Activated naive CD4-positive, alpha-beta T cell treated with anti-CD3 and anti-CD28 coated beads, Interleukin-2, amount 50 U/mL, for 24 hours (primary cell): ENCODE data around the gene GATAD2A.
"Not testable (repeated sequence)": the region's sequence is repeated elsewhere in the genome, so short reads cannot be mapped to it uniquely, and the experiment has no call there.

Source experiments
- H3K27ac Mint-ChIP-seq: one replicate; pipeline ENCODE4 v1.8.0; 2021; ENCODE audit warnings: mild to moderate bottlenecking, mixed read lengths
- H3K27me3 Mint-ChIP-seq: one replicate; pipeline ENCODE4 v1.8.0; 2021; ENCODE audit warnings: mixed read lengths
- H3K36me3 Mint-ChIP-seq: one replicate; pipeline ENCODE4 v1.8.0; 2021; ENCODE audit warnings: mixed read lengths
- H3K4me1 Mint-ChIP-seq: one replicate; pipeline ENCODE4 v1.8.0; 2021; ENCODE audit warnings: mixed read lengths
- H3K4me3 Mint-ChIP-seq: one replicate; pipeline ENCODE4 v1.8.0; 2021; ENCODE audit warnings: mild to moderate bottlenecking, mixed read lengths
- H3K9me3 Mint-ChIP-seq: one replicate; pipeline ENCODE4 v1.8.0; 2021; ENCODE audit warnings: mixed read lengths

Gene GATAD2A

GRCh38 chr19:19384486-19384885, 21.0 kb upstream of the GATAD2A start:
- Mint-ChIP-seq H3K4me3 (peak overlapping the region; percentile 92), H3K9me3 (no peaks in the 10 kb centered on the region), H3K4me1 (peaks cover 33% of the 10 kb centered on the region), H3K27me3 (no peaks in the 10 kb centered on the region), H3K36me3 (no peaks in the 10 kb centered on the region), H3K27ac (no peak overlapping the region)

DNA sequence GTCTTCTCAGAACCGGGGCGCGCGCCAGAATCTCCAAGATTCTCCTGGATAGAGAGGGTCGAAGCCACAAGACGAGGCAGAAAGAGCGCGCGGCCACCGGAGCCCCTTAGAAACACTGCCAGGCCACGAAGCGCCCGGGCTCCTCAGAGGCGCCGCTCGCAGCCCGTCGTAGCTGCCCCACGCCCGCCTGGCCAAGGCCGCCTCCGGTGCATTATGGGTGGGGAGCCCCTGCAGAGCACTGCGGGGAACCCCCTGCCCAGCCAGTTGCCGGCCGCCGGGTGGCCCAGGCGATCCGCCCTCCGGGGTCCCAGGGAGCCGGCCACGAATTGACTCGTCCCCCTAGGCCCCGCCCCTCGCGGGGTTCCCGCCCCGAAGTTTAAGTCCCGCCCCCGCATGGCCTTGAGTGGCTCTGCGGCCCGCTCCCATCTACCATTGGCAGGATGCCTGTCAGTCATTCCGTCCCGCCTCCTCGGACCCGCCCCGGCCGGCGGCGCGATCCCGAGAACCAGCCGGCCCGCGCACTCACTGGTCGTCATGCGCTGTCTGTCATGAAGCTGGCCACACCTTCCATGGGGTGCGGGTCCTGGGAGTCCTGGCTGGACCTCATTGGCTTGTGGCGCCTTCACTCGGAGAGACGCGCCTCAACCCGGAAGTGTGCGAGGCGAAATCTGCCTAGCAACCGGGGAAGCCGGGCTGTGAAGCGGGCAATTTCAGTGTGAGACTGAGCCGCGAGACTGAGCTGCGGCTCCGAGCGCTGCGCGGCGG, 20.2 kb upstream of the GATAD2A start:
- H3K4me3 Mint-ChIP-seq = peak overlapping the region; percentile 92
- peak overlapping the region; percentile 90 for H3K27ac Mint-ChIP-seq
- H3K4me1 Mint-ChIP-seq = peaks cover 40% of the 10 kb centered on the region
- no peaks in the 10 kb centered on the region for H3K36me3 Mint-ChIP-seq
- H3K9me3 Mint-ChIP-seq = no peaks in the 10 kb centered on the region
- H3K27me3 Mint-ChIP-seq = no peaks in the 10 kb centered on the region

DNA sequence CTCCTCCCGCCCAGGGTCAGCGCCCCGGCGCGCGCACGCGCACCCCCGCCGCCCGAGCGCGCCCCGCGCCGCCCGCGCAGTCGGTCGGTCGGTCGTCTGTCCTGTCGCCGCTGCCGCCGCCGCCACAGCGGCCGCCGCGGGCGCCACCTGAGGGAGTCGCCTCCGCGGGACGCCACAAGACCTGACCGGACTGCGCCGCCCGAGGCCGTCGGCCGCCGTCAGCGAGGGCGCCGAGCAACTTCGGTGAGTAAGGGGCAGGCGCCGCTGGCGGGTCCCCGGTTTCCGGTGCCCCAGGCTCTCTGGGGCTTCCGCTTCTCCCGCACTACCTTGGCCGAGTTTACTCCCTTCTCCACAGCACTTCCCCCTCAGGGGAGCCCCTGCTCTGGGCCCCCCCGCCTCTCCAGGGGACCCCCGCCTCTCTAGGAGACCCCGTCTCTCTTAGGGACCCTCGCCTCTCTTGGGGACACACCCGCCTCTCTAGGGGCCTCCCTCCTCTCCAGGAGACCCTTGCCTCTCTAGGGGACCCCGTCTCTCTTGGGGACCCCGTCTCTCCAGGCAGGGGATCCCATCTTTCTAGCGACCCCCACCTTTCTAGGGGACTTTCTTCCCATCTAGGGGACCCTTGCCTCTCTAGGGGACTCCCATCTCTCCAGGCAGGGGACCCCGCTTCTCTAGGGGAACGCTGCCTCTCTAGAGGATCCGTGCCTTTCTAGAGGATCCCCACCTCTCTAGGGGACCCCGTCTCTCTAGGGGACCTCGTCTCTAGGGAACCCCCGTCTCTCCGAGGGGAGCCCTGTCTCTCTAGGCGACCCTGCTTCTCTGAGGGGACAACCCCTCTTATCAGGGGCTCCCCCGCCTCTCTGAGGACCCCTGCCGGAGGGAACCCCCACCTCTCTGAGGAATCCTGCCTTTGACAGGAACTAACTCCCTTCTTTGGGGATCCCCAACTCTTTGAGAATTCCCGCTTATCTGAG, 19.3 kb upstream of the GATAD2A start:
- Mint-ChIP-seq H3K4me3 (peak overlapping the region; percentile 96), H3K27me3 (no peaks in the 10 kb centered on the region), H3K36me3 (no peaks in the 10 kb centered on the region), H3K4me1 (peaks cover 49% of the 10 kb centered on the region), H3K9me3 (no peaks in the 10 kb centered on the region), H3K27ac (peak overlapping the region; percentile 81)

- H3K27me3 Mint-ChIP-seq = no peaks in the 10 kb centered on the region
- H3K4me1 Mint-ChIP-seq = peaks cover 54% of the 10 kb centered on the region
- H3K4me3 Mint-ChIP-seq = peak overlapping the region; percentile 96
- no peaks in the 10 kb centered on the region for H3K36me3 Mint-ChIP-seq
- H3K27ac Mint-ChIP-seq = peak overlapping the region; percentile 70
- no peaks in the 10 kb centered on the region for H3K9me3 Mint-ChIP-seq
These were observed 18.4 kb upstream of the GATAD2A start for GRCh38 chr19:19387108-19387507.

DNA sequence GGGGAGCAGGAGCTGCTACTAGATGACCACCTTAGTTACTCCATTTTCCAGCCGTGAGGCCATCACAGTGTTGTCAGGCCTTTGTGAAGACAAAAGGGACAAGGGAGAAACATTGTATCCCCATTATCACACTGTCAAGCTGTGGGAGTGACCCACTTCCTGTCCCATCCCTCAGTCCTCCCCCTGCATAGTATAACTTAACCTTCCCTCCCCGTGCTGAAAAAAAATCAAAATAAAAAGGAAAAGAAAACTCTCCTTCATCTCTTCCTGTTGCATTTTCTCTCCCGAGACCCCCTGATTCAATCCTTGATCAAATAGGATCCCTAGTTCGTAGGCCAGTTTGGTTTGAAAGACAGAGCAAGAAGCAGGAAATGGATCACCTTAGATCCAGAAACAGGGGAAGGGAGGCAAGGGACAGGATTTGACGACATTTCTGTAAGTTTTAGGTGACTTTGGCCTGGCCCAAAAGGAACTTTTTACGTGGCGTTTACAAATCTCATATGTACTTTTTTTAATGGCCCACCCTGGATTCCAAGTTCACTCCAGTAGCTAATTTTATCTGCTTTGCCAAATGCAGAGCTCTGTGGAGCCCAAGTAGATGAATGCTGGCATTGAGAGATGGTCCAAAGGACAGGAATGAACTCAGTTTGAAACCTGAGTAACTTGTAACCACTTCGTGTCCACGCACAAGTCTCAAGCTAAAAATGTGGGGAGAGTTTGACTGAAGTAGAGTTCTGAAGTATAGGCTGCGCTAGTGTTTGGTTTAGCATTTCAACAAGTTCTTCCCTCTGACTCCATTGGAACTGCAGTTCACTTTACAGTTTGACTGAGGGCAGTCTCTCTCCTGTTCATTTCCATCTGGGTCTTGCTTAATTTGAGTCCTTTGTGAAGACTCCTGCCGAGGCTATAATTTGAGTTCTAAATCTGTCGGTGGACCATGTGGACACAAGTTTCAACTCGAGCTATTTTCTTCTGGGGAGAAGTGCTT, 16.6 kb upstream of the GATAD2A start:
- peak overlapping the region; percentile 96 for H3K4me3 Mint-ChIP-seq
- H3K36me3 Mint-ChIP-seq = no peaks in the 10 kb centered on the region
- H3K9me3 Mint-ChIP-seq = no peaks in the 10 kb centered on the region
- peaks cover 62% of the 10 kb centered on the region for H3K4me1 Mint-ChIP-seq
- no peaks in the 10 kb centered on the region for H3K27me3 Mint-ChIP-seq
- peak overlapping the region; percentile 88 for H3K27ac Mint-ChIP-seq

- H3K36me3 Mint-ChIP-seq, H3K27me3 Mint-ChIP-seq, H3K4me3 Mint-ChIP-seq, H3K9me3 Mint-ChIP-seq: not testable (repeated sequence)
- Mint-ChIP-seq H3K4me1 (peaks cover 70% of the 10 kb centered on the region), H3K27ac (peak overlapping the region; percentile 88)
These were observed 15.8 kb upstream of the GATAD2A start for GRCh38 chr19:19389683-19390082.

DNA sequence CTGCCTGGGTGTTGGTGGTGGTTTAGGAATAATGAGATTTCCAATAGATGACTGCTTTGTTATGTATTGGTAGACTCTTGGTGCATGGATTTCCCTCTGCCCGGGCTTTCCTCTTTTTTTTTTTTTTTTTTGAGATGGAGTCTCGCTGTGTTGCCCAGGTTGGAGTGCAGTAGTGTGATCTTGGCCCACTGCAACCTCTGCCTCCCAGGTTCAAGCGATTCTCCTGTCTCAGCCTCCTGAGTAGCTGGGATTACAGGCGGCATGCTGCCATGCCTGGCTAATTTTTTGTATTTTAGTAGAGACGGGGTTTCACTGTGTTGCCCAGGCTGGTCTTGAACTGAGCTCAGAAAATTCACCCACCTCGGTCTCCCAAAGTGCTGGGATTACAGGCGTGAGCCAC, 11.1 kb upstream of the GATAD2A start:
- H3K36me3 Mint-ChIP-seq, H3K27me3 Mint-ChIP-seq, H3K9me3 Mint-ChIP-seq, H3K4me3 Mint-ChIP-seq: not testable (repeated sequence)
- Mint-ChIP-seq H3K4me1 (peaks cover 59% of the 10 kb centered on the region), H3K27ac (peak overlapping the region; percentile 46)

GRCh38 chr19:19399733-19400433, 5.6 kb upstream of the GATAD2A start:
- Mint-ChIP-seq H3K27me3 (no peaks in the 10 kb centered on the region), H3K36me3 (no peaks in the 10 kb centered on the region), H3K27ac (no peak overlapping the region), H3K4me1 (peaks cover 51% of the 10 kb centered on the region), H3K9me3 (no peaks in the 10 kb centered on the region), H3K4me3 (no peak overlapping the region)

DNA sequence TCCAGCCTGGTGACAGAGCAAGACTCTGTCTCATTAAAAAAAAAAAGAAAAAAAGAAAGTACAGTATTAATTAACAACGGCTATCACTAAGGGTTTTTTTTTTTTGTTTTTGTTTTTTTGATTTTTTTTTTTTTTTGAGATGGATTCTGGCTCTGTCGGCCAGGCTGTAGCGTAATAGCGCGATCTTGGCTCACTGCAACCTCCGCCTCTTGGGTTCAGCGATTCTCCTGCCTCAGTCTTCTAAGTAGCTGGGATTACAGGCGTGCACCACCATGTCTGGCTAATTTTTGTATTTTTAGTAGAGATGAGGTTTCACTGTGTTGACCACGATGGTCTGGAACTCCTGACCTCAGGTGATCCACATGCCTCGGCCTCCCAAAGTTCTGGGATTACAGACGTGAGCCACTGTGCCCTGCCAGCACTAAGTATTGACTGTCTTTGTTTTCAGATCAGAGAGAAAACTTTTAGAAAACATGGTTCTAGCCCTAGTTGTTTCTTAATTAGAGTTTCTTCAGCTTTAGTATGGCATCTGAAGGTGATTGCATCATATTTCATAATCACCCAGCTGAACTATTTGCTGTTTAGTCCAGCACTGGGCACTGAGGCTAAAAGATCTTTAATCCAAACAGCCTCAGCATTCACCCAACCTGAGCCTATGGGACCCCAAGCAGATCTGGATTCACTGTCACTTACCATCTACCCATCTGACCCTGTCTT, 2.7 kb upstream of the GATAD2A start:
- Mint-ChIP-seq H3K27me3 (no peaks in the 10 kb centered on the region), H3K36me3 (no peaks in the 10 kb centered on the region), H3K9me3 (no peaks in the 10 kb centered on the region), H3K4me3 (no peak overlapping the region), H3K4me1 (peaks cover 54% of the 10 kb centered on the region), H3K27ac (peak overlapping the region; percentile 83)

DNA sequence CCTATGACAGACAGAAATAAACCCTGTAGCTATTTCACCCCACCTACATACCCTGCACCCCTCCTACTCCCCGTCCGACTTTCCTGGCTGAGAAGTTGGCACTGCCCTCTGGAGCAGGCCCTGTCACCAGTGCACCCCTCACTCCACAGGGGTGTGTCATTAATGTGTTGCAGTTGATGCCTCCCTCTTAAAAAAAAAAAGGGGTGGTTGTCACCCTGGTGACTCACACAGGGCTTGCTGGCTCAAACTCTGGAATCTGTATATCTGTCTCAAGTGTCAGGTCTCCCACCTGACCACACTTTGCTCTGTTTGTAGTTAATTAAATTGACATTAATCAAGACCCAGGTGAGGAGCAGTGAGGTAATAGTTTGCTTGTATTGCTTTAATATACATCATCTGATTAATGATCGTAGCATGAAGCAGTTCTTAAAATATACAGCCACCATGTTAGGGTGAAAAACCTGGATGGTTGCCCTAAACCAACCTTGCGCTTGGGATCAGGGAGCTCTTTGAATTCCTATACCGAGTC, 2.0 kb upstream of the GATAD2A start:
- Mint-ChIP-seq H3K36me3 (no peaks in the 10 kb centered on the region), H3K4me3 (peak overlapping the region; percentile 42), H3K4me1 (peaks cover 60% of the 10 kb centered on the region), H3K27ac (peak overlapping the region; percentile 83), H3K9me3 (no peaks in the 10 kb centered on the region), H3K27me3 (no peaks in the 10 kb centered on the region)

DNA sequence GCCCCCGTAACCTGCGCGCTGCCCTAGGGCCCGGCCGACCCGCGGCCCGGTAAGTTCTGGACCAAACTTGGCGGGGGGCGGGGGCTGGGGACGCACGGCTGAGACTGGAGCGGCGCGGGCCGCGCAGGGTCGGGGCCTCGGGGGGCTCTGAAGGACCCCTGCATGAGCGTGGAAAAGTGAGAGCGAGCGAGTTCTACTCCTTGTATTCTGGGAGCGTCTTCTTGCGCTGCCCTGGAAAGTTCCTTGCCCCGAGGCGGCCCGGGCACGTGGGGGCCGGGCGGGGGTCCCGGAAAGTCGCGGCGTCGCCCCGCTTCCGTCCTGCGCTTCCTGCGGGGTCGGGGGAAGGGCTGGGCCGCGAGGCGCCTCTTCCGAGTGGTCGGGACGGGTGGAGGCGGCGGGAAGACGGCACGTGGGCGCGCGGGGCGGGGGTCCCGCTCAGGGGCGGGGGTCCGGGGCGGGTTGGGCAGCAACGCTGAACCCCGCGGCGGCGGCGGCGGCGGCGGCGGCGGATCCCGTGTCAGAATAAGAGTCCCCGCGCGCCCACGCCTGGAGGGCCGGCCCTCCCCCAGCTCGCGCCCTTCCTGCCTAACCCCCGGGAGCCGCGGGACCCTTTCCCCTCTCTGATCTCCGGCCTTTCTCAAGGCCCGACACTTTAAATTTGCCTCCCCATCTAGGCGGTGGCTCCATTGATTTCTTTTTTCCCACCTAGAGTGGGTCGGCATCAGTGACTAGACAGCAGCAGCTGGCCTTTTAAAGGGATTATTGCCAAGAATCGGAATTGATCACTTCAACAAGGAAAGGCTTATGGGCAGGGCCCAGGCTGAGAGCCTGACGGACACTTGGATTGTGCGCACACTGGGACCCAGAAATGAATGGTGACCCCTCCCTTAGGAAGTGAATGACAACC, 749 bp downstream of the GATAD2A start:
- H3K27ac Mint-ChIP-seq = peak overlapping the region; percentile 97
- H3K36me3 Mint-ChIP-seq = no peaks in the 10 kb centered on the region
- peak overlapping the region; percentile 98 for H3K4me3 Mint-ChIP-seq
- H3K4me1 Mint-ChIP-seq = peaks cover 74% of the 10 kb centered on the region
- no peaks in the 10 kb centered on the region for H3K27me3 Mint-ChIP-seq
- no peaks in the 10 kb centered on the region for H3K9me3 Mint-ChIP-seq

GRCh38 chr19:19406878-19407632, 1.6 kb downstream of the GATAD2A start:
- Mint-ChIP-seq H3K4me1 (peaks cover 74% of the 10 kb centered on the region), H3K27ac (peak overlapping the region; percentile 97), H3K36me3 (no peaks in the 10 kb centered on the region), H3K9me3 (no peaks in the 10 kb centered on the region), H3K27me3 (no peaks in the 10 kb centered on the region), H3K4me3 (peak overlapping the region; percentile 98)

GRCh38 chr19:19407633-19407930, 2.1 kb downstream of the GATAD2A start:
- H3K9me3 Mint-ChIP-seq = no peaks in the 10 kb centered on the region
- peaks cover 78% of the 10 kb centered on the region for H3K4me1 Mint-ChIP-seq
- no peak overlapping the region for H3K27ac Mint-ChIP-seq
- no peaks in the 10 kb centered on the region for H3K36me3 Mint-ChIP-seq
- H3K27me3 Mint-ChIP-seq = no peaks in the 10 kb centered on the region
- peak overlapping the region; percentile 98 for H3K4me3 Mint-ChIP-seq
